ENCODE data around the gene WDR26.

DNA sequence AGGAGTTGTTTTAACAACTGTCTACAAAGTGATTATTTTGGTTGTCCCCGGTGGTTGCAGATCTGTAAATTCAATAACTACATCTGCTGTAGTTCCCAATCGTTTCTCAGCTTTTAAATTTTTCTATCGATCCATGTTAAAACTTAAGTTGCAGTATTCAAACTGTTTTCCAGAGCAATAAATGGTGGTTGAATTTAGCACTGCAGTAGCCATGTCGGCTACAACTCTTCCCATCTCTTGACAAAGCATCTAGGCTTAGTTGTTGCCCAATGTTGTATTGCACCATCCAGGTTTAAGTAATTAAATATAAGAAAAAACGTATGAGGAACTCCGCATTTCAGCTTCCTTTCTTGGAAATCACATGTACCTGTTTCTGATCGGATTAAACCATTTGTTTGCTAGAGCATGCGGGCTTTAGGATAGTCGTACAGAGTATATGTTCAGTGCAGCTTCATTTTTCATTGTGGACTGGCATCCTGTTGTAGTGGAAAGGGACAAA, 76.9 kb downstream of the WDR26 start:
- TF ChIP-seq CSRNP3 (CRISPR knock-in tag; IDR thresholded peaks at IDR 0.05) (no peak), OSR1 (CRISPR knock-in tag; IDR thresholded peaks at IDR 0.05) (no peak), PATZ1 (CRISPR knock-in tag; IDR thresholded peaks at IDR 0.05; ENCODE audit: borderline replicate concordance) (no peak), ZNF565 (CRISPR knock-in tag; conservative IDR thresholded peaks at IDR 0.05; ENCODE audit: low read depth) (no peak), RARB (CRISPR knock-in tag; IDR thresholded peaks at IDR 0.05) (no peak), TCF4 (CRISPR knock-in tag; IDR thresholded peaks at IDR 0.05; ENCODE audit: borderline replicate concordance) (no peak), TOX (CRISPR knock-in tag; IDR thresholded peaks at IDR 0.05; ENCODE audit: borderline replicate concordance) (no peak), CSDC2 (CRISPR knock-in tag; IDR thresholded peaks at IDR 0.05) (no peak), GLIS3 (CRISPR knock-in tag; IDR thresholded peaks at IDR 0.05) (no peak), ZNF8 (CRISPR knock-in tag; IDR thresholded peaks at IDR 0.05) (no peak)
- TF ChIP-seq, protein P1, sequence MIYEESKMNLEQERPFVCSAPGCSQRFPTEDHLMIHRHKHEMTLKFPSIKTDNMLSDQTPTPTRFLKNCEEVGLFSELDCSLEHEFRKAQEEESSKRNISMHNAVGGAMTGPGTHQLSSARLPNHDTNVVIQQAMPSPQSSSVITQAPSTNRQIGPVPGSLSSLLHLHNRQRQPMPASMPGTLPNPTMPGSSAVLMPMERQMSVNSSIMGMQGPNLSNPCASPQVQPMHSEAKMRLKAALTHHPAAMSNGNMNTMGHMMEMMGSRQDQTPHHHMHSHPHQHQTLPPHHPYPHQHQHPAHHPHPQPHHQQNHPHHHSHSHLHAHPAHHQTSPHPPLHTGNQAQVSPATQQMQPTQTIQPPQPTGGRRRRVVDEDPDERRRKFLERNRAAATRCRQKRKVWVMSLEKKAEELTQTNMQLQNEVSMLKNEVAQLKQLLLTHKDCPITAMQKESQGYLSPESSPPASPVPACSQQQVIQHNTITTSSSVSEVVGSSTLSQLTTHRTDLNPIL (CRISPR knock-in tag; IDR thresholded peaks at IDR 0.05; ENCODE audit: low read depth): no peak

Data from SK-N-SH treated with all-trans-retinoic acid at 6 μM for 48 hours (cell line).